Endothelial cell of umbilical vein (primary cell): ENCODE data around the gene IGFBP2. TPM values are rescaled to one million over a fixed set of nuclear protein-coding genes. Genes with fewer than 3 reads are reported as not detected.
A peak's percentile ranks its signal among the peaks of the same experiment; 100 is the strongest.

Source experiments
- BruUV-seq: library from RNA; stranded (reverse); fragments of 400-500 nt; replicated peaks from 2 replicates; lab custom pipeline; 2021; lab: Mats Ljungman, UMichigan
- CTCF ChIA-PET: fragments of 300-600, 350-600 bp; sonication (Branson Sonifier 250); formaldehyde crosslinking; loops from one replicate; lab custom pipeline; 2021; ENCODE audit warnings: antibody characterized with exemption, inconsistent platforms; lab: Charles Lee
- POLR2A ChIA-PET: fragments of 300-600, 350-600 bp; sonication (Branson Sonifier 250); formaldehyde crosslinking; loops from one replicate; lab custom pipeline; 2021; ENCODE audit warnings: antibody characterized with exemption, inconsistent platforms; lab: Charles Lee
- DNase-seq: peaks from one replicate; pipeline ENCODE4 v3.0.0-alpha.2; 2011; ENCODE audit warnings: low read depth, low spot score
- FAIRE-seq: peaks from 2 replicates; lab custom pipeline; 2011; peaks lifted over from hg19 to GRCh38; lab: Jason Lieb, UNC
- H2AFZ ChIP-seq: 2 replicates; pipeline ENCODE4 v1.6.0; 2012; ENCODE audit warnings: low read depth, low read length, control low read depth, inconsistent platforms
- H3K27ac ChIP-seq: 2 replicates; pipeline ENCODE4 v1.5.1; 2011; ENCODE audit warnings: low read depth, mild to moderate bottlenecking, control low read depth, low read length, moderate library complexity; ENCODE audit not compliant: insufficient read depth
- H3K27me3 ChIP-seq, 2 experiments: 2 replicates each; pipeline versions ENCODE4 v1.6.0 to v1.6.1; 2011; ENCODE audit warnings: low read length in 2 of 2, mixed read lengths in 1 of 2; ENCODE audit not compliant: control insufficient read depth in 2 of 2, insufficient read depth in 2 of 2
- H3K36me3 ChIP-seq, 2 experiments: 2 replicates in 1 of 2; 3 replicates in 1 of 2; pipeline ENCODE4 v1.5.1; 2011; ENCODE audit warnings: low read length in 2 of 2, mild to moderate bottlenecking in 1 of 2, moderate library complexity in 1 of 2; ENCODE audit not compliant: control insufficient read depth in 2 of 2, insufficient read depth in 2 of 2; ENCODE audit errors: extremely low read depth in 1 of 2
- H3K4me1 ChIP-seq: 3 replicates; pipeline ENCODE4 v1.5.1; 2011; ENCODE audit warnings: mild to moderate bottlenecking, low read length; ENCODE audit not compliant: control insufficient read depth, insufficient read depth; ENCODE audit errors: extremely low read depth
- H3K4me2 ChIP-seq: 2 replicates; pipeline ENCODE4 v1.6.1; 2011; ENCODE audit warnings: low read length, control low read depth, mixed read lengths; ENCODE audit not compliant: insufficient read depth
- H3K4me3 ChIP-seq, 3 experiments: fragments of 200-600 bp in 1 of 3; sonication (generic), shearing (Covaris generic) in 1 of 3; replicated peaks in 1 of 3; 2 replicates each; pipeline ENCODE4 v1.5.1; 2011 to 2016; ENCODE audit warnings: control low read depth in 3 of 3, low read length in 3 of 3, mild to moderate bottlenecking in 2 of 3, inconsistent platforms in 1 of 3, low read depth in 1 of 3, moderate library complexity in 1 of 3; ENCODE audit not compliant: insufficient read depth in 1 of 3
- H3K79me2 ChIP-seq: 2 replicates; pipeline ENCODE4 v1.6.0; 2012; ENCODE audit warnings: low read length, inconsistent platforms; ENCODE audit not compliant: control insufficient read depth, insufficient read depth
- H3K9ac ChIP-seq: replicated peaks from 2 replicates; pipeline ENCODE3; 2011; ENCODE audit warnings: low read length, control low read depth; ENCODE audit not compliant: insufficient read depth; ENCODE audit errors: extremely low read depth
- H3K9me1 ChIP-seq: replicated peaks from 3 replicates; pipeline ENCODE4 v1.6.0; 2011; ENCODE audit warnings: mild to moderate bottlenecking, low read length; ENCODE audit not compliant: control insufficient read depth, insufficient read depth; ENCODE audit errors: extremely low read depth
- H3K9me3 ChIP-seq: replicated peaks from 2 replicates; pipeline ENCODE4 v1.5.1; 2012; ENCODE audit warnings: low read length, inconsistent platforms; ENCODE audit not compliant: control insufficient read depth, insufficient read depth
- H4K20me1 ChIP-seq: replicated peaks from 2 replicates; pipeline ENCODE3; 2011; ENCODE audit warnings: mild to moderate bottlenecking, low read length; ENCODE audit not compliant: control insufficient read depth, insufficient read depth; ENCODE audit errors: extremely low read depth
- EZH2 ChIP-seq: IDR thresholded peaks from 2 replicates; pipeline ENCODE4 v1.6.1; 2012; ENCODE audit warnings: borderline replicate concordance, low read depth, mild to moderate bottlenecking, moderate library complexity, low read length, inconsistent platforms; ENCODE audit not compliant: severe bottlenecking
- FOS ChIP-seq: IDR thresholded peaks from 2 replicates; pipeline ENCODE4 v1.6.1; 2011; ENCODE audit warnings: mild to moderate bottlenecking, low read length, moderate library complexity, borderline replicate concordance; ENCODE audit not compliant: insufficient read depth
- MYC ChIP-seq: IDR thresholded peaks from one replicate; pipeline ENCODE4 v1.6.1; 2011; ENCODE audit warnings: mild to moderate bottlenecking, low read depth, low read length
- dilution Hi-C: fragments of 300-500 bp; cut with MboI; formaldehyde crosslinking; loops from one replicate; pipeline ENCODE4 v1.15.0; 2019; ENCODE audit warnings: low sequenced_read_pairs; ENCODE audit not compliant: extremely low pct_ligation_motif_present
- intact Hi-C: fragments of 100-400 bp; cut with micrococcal nuclease; formaldehyde crosslinking; loops from one replicate; pipeline ENCODE4 v1.10.0; 2022
- polyA plus RNA-seq, 4 experiments: library from polyadenylated mRNA; depleted of rRNA in 3 of 4; stranded (reverse) in 3 of 4; unstranded in 1 of 4; fragments of >200 nt; gene quantifications; 2 replicates each; pipeline versions ENCODE4 v1.2.1 to v1.2.3, GENCODE V29; 2011 to 2012; ENCODE audit warnings: missing spikeins in 1 of 4
- total RNA-seq: library from RNA; stranded (reverse); gene quantifications from 2 replicates; pipeline ENCODE4 v1.2.3, GENCODE V29; 2021
- TF ChIP-seq, protein P1 (sequence below): IDR thresholded peaks from 2 replicates; pipeline ENCODE4 v1.6.1; 2011; ENCODE audit not compliant: insufficient read depth, insufficient read length
- TF ChIP-seq, protein P2 (sequence below), 2 donors: IDR thresholded peaks; 1 replicate in 1 of 2; 2 replicates in 1 of 2; pipeline ENCODE4 v1.5.1; 2011; ENCODE audit warnings: low read length in 2 of 2, mild to moderate bottlenecking in 2 of 2, moderate library complexity in 2 of 2, control low read depth in 1 of 2, inconsistent platforms in 1 of 2, low read depth in 1 of 2; ENCODE audit not compliant: insufficient read depth in 1 of 2; ENCODE audit errors: extremely low read depth in 1 of 2

Gene IGFBP2
- total and polyA plus RNA-seq, 2 donors (not counting 3 experiments of a cell fraction or from before 2014, with no cell fraction given), result 212 to 261 TPM

DNA sequence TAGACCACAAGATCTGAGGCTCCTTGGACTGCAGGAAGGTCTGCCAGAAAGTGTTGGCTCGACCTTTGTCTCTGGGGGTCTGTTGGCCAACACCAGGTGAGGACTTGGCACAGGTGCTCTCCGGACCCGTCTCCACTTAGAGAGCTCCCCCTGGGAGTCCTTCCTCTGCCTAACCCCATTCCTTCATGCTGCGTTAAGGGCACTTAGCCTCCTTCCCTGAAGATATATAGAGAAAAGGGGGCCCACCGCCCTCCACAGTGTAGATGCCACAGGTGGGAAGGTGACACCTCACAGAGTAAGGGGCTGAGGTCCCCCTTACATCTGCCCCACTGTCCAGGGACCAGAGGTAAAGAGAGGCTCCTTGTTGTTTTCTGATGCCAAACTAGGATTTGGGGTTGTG, 53.9 kb downstream of the IGFBP2 start:
- POLR2A ChIA-PET, result interaction anchor here (0.7 kb wide), 1 partner anchor 824 kb away, joined by 3 read pairs; no protein-coding TSS in a partner anchor
- CTCF ChIA-PET, result interaction anchor here (0.7 to 7.1 kb wide), 7 partner anchors 13 to 1069 kb away, joined by 3 to 73 read pairs (median 5); no protein-coding TSS in a partner anchor
- Histone ChIP-seq H3K27ac (no peak overlapping the region), H3K9me3 (no peaks in the 10 kb centered on the region), H3K4me1 (peaks cover 6% of the 10 kb centered on the region), H3K4me3 (no peak overlapping the region), H3K36me3 (no peaks in the 10 kb centered on the region), H2AFZ (no peak overlapping the region), H3K79me2 (no peaks in the 10 kb centered on the region), H3K9me1 (no peaks in the 10 kb centered on the region), H4K20me1 (no peaks in the 10 kb centered on the region), H3K4me2 (no peak overlapping the region), H3K9ac (no peak overlapping the region), H3K27me3 (peaks cover 29 to 36% of the 10 kb centered on the region in 2 experiments)
- no TSS peak for BruUV-seq
- intact Hi-C loops (no loop called here), dilution Hi-C loops (no loop called here)
- FAIRE-seq (no peak), DNase-seq (no peak)
- no peak for TF ChIP-seq EZH2
- TF ChIP-seq, protein P1, sequence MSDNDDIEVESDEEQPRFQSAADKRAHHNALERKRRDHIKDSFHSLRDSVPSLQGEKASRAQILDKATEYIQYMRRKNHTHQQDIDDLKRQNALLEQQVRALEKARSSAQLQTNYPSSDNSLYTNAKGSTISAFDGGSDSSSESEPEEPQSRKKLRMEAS, result no peak
- TF ChIP-seq FOS, result no peak

DNA sequence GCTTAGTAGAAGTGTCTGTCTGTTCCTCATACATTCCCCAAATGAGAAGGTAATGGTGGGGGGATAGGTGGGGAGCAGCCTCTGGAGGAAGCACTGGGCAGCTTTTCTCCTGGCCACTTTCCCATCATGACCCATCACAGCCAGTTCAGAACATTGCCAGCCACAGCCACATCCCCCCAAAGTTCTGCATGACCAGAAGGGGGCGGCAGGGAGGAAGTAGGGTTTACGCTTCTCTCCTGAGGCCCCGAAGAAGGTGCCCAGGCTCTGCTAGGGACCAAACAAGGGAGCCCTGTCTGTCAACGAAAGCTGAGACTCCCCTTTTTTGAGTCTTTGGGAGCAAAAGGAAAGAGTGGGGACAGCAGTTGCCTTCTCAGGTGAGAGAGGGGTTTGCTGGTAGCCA, 54.4 kb downstream of the IGFBP2 start:
- intact Hi-C loops, result no loop called here
- no peak overlapping the region for H2AFZ ChIP-seq
- H3K27ac ChIP-seq, result no peak overlapping the region
- no peak for TF ChIP-seq MYC
- TF ChIP-seq, protein P2, sequence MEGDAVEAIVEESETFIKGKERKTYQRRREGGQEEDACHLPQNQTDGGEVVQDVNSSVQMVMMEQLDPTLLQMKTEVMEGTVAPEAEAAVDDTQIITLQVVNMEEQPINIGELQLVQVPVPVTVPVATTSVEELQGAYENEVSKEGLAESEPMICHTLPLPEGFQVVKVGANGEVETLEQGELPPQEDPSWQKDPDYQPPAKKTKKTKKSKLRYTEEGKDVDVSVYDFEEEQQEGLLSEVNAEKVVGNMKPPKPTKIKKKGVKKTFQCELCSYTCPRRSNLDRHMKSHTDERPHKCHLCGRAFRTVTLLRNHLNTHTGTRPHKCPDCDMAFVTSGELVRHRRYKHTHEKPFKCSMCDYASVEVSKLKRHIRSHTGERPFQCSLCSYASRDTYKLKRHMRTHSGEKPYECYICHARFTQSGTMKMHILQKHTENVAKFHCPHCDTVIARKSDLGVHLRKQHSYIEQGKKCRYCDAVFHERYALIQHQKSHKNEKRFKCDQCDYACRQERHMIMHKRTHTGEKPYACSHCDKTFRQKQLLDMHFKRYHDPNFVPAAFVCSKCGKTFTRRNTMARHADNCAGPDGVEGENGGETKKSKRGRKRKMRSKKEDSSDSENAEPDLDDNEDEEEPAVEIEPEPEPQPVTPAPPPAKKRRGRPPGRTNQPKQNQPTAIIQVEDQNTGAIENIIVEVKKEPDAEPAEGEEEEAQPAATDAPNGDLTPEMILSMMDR (IDR thresholded peaks at IDR 0.05; ENCODE audit: extremely low read depth in 1 of 2, insufficient read depth in 1 of 2, low read depth in 1 of 2, low read length in 2 of 2), result peak; percentile 25 to 44
- H3K79me2 ChIP-seq, result no peaks in the 10 kb centered on the region
- no peak overlapping the region for H3K9ac ChIP-seq
- FAIRE-seq (no peak), DNase-seq (no peak)
- no peaks in the 10 kb centered on the region for H3K36me3 ChIP-seq
- ChIA-PET POLR2A (no interaction called here), CTCF (interaction anchor here (0.7 to 7.1 kb wide), 7 partner anchors 13 to 1069 kb away, joined by 3 to 73 read pairs (median 5); no protein-coding TSS in a partner anchor)
- dilution Hi-C loops, result no loop called here
- H3K4me2 ChIP-seq, result no peak overlapping the region
- no TSS peak for BruUV-seq
- H3K27me3 ChIP-seq, result peaks cover 33 to 41% of the 10 kb centered on the region in 2 experiments
- H4K20me1 ChIP-seq, result no peaks in the 10 kb centered on the region
- no peak overlapping the region for H3K4me3 ChIP-seq
- H3K9me1 ChIP-seq, result no peaks in the 10 kb centered on the region
- H3K9me3 ChIP-seq, result no peaks in the 10 kb centered on the region
- H3K4me1 ChIP-seq, result peaks cover 10% of the 10 kb centered on the region
